HAP-1 (cell line): Measurements from ENCODE around the gene LRP11.
A peak's percentile ranks its signal among the peaks of the same experiment; 100 is the strongest.
"Not testable (repeated sequence)": the region's sequence is repeated elsewhere in the genome, so short reads cannot be mapped to it uniquely, and the experiment has no call there.

Source experiments
- DNase-seq, 2 experiments: peaks; one replicate each; pipeline ENCODE4 v3.0.0-alpha.2; 2016 to 2020; ENCODE audit warnings: low spot score in 2 of 2
- H3K27me3 ChIP-seq: fragments of 250-450 bp; sonication (Bioruptor Pico); 2 replicates; pipeline ENCODE4 v1.5.1; 2020; ENCODE audit warnings: low read depth, mild to moderate bottlenecking, moderate library complexity
- H3K36me3 ChIP-seq: fragments of 250-450 bp; sonication (Bioruptor Pico); replicated peaks from 2 replicates; pipeline ENCODE4 v1.5.1; 2020; ENCODE audit warnings: mild to moderate bottlenecking
- H3K4me1 ChIP-seq: fragments of 250-450 bp; sonication (Bioruptor Pico); 2 replicates; pipeline ENCODE4 v1.5.1; 2020; ENCODE audit warnings: mild to moderate bottlenecking
- H3K4me3 ChIP-seq: fragments of 250-450 bp; sonication (Bioruptor Pico); 2 replicates; pipeline ENCODE4 v1.5.1; 2020; ENCODE audit warnings: mild to moderate bottlenecking, moderate library complexity
- H3K9me3 ChIP-seq: fragments of 250-450 bp; sonication (Bioruptor Pico); 2 replicates; pipeline ENCODE4 v1.5.1; 2020; ENCODE audit warnings: mild to moderate bottlenecking, moderate library complexity
- in situ Hi-C: fragments of 300-500 bp; cut with MboI; formaldehyde crosslinking; loops from 3 replicates; pipeline ENCODE4 v1.14.3; 2020; ENCODE audit warnings: low sequenced_read_pairs, inconsistent platforms, mixed read lengths

The LRP11 gene

DNA sequence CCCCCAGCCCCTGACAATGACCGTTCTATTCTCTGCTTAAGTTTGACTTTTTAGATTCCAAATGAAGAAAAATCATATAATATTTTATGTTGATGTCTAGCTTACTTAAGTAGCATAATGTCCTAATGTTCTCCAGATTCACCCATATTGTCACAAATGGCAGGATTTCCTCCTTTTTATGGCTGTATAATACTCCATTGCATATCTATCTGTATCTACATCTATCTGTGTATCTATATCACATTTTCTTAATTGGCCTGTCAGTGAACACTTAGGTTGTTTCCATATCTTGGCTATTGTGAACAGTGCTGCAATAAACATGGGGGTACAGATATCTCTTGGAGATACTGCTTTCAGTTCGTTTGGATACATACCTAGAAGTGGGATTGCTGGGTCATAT, 7.0 kb upstream of the LRP11 start:
- in situ Hi-C loops = no loop called here
- no peaks in the 10 kb centered on the region; the same call in none of the 2 replicates for H3K27me3 ChIP-seq

DNA sequence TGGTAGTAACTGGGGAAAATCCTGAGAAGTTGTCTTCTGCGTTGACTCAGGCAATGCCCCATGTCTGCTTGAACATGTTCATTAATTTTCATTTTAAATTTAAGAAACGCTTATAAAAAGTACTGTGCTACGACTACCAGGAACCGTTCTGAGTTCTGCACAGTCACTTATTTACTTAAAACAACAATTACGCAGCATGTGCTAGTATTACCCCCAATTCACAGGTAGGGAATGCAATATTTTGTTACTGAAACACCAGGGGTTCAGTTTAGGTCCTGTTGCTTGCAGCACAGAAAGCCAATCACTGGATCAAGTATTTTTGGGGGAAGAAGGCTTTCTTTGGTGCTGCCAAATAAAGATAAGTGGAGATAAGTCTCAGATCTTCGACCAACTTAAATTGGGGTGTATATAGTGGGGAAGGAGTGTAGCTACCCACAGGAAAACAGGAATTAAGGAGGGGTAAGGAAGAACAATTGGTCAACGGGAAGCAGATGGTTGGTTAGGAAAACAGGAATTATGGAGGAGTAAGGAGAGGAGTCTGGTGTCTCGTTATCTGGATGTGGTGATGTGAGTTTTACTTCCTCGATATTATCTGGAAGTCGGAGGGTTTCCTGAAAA, 5.2 kb upstream of the LRP11 start:
- in situ Hi-C loops = no loop called here

More for the DNA sequence above, 7.0 kb upstream of the LRP11 start:
- H3K9me3 ChIP-seq = 0 out of 2 replicates have a peak, but pooled peaks cover 3% of the 10 kb centered on the region
- DNase-seq = no peak
- H3K4me3 ChIP-seq = no peak overlapping the region
- peaks cover 2% of the 10 kb centered on the region; the same call in 1 of the 2 replicates for H3K4me1 ChIP-seq
- H3K36me3 ChIP-seq = no peaks in the 10 kb centered on the region

DNA sequence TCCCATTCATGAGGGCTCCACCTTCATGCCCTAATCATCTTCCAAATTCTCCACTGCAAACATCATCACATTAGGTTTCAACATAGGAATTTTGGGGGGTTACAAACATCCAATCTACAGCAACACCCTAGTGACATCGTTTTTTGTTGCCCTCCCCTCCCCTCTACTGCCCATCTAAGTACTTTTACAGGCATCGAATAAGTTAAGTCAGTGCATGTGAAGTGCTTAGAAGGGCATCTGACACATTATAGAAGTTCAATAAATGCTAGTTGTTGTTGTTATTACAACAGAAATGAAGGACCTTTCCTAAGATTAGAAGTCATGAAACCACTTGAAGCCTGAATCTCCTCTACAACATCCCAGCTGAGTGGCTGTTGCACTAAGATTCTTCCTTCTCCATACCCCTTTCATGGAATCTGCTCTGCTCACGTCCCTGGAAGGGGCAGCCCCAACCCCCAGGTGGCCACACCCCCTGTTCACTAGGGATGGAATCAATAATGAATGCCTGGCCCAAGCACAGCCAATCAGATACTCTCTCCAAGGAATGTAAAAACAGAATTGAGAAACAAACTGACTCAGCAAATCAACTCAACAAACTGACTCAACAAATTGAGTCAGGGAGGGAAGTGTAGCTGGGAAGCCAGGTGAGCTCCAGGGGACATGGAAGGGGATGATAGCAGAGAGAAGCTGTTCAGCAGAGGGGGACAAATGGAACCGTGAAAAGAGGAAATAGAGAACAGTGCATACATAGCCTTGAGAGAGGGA, 3.9 kb upstream of the LRP11 start:
- peaks cover 2% of the 10 kb centered on the region for H3K4me1 ChIP-seq
- H3K36me3 ChIP-seq = no peaks in the 10 kb centered on the region
- H3K4me3 ChIP-seq = no peak overlapping the region
- peak in 1 of 2 experiments; percentile 35 for DNase-seq
- no peaks in the 10 kb centered on the region; the same call in 1 of the 2 replicates for H3K27me3 ChIP-seq
- in situ Hi-C loops = no loop called here
- 0 out of 2 replicates have a peak, but pooled peaks cover 3% of the 10 kb centered on the region for H3K9me3 ChIP-seq

More for the DNA sequence above, 5.2 kb upstream of the LRP11 start:
- H3K36me3 ChIP-seq = no peaks in the 10 kb centered on the region
- peaks cover 2% of the 10 kb centered on the region for H3K4me1 ChIP-seq
- no peak overlapping the region for H3K4me3 ChIP-seq
- no peaks in the 10 kb centered on the region; the same call in 1 of the 2 replicates for H3K27me3 ChIP-seq
- H3K9me3 ChIP-seq = 0 out of 2 replicates have a peak, but pooled peaks cover 3% of the 10 kb centered on the region
- no peak for DNase-seq

DNA sequence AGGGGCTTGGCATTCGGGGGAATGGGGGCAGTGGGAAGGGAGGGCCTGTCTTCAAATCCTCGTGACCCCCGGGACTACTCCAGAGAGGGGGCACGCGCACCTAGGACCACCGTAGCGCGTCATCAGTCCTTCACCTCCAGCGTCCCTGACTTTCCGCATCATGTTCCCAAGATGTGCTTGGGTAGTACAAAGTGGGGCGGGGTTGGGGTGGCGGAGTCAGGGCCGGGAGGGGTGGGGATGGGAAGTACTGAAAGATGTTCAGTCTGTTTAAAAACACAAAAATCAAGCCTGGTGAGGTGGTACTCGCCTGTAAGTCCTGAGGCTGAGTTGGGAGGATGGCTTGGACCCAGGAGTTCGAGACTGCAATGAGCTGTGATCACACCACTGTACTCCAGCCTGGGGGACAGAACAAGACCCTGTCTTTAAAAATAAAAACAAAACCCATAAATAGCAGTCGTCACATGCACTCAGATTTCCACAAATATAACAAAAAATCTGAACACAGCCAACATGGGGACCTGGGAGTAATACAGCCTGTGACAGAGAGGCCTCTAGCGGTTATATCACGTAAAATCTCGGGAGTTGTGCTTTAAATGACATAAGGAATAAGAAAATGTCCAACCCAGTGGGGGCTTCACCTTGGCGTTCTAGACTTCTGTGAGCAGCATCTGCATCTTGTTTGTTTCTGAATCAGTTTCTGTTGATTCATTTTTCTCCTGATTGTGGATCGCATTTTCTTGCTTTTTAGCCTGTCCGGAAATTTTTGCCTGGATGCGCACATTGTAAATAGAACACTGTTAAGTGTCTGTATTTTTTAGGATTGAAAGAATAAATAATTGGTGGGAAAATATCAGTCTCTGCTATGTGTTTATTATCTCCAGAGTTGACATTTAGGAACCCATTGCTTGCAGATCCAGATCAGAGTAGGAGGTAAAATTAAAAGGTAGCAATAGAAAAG, 698 bp upstream of the LRP11 start:
- peak; percentile 58 to 68 for DNase-seq
- in situ Hi-C loops = no loop called here
- peaks cover 6% of the 10 kb centered on the region for H3K4me1 ChIP-seq
- peak overlapping the region; percentile 48 for H3K4me3 ChIP-seq
- no peaks in the 10 kb centered on the region for H3K9me3 ChIP-seq
- H3K27me3 ChIP-seq = no peaks in the 10 kb centered on the region
- H3K36me3 ChIP-seq = 0 out of 2 replicates have a peak, but pooled peaks cover 2% of the 10 kb centered on the region

DNA sequence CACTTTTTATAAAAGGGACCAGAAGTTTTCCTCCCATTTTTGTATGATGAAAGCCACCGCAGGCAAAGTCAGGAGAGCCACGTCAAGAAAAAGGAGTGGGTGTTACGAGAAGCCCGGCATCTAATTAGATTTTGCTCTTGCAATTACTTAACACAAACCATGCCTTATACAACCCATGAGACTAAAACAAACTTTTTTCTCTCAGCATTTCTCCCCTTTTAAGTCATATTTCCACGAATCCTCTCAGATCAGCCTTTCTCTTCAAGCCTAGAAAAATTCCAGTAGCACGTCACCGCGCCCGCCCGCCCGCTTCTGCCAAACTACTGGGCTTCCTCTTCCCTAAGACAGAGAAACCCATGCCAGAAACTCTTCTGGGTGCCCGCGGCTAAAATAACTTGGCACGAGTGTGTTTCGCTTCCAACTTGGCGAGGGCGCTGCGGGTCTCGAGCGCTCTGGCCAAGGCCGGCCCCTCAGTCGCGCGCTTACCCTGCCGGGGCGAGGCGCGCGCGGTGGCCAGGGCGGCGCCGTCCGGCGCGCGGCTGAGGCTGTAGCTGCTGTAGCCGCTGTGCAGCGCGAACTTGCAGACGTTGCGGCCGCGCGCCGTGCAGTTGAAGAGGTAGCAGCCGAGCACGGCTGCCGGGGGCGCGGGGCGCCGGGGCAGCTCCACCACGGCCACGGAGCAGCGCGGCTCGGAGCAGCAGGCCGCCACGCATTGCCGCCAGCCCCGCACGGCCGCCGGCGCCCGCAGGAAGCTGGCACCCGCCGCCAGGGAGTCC, 1.0 kb downstream of the LRP11 start:
- no peaks in the 10 kb centered on the region for H3K27me3 ChIP-seq
- in situ Hi-C loops = no loop called here
- 0 out of 2 replicates have a peak, but pooled peaks cover 2% of the 10 kb centered on the region for H3K36me3 ChIP-seq
- H3K4me1 ChIP-seq = peaks cover 9% of the 10 kb centered on the region
- DNase-seq = peak; percentile 28 to 68
- peak overlapping the region; percentile 48 for H3K4me3 ChIP-seq
- H3K9me3 ChIP-seq = no peaks in the 10 kb centered on the region

DNA sequence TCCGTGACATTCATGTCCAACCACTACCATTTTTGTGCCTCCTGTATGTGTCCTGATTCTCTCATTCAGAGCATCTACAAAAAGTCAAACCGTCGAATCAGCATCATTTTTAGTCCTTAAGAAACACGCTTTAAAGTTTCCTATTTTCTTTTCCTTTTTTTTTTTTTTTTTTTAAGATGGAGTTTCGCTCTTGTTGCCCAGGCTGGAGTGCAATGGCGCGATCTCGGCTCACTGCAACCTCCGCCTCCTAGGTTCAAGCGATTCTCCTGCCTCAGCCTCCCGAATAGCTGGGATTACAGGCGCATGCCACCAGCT, 1.8 kb downstream of the LRP11 start:
- H3K27me3 ChIP-seq, in situ Hi-C loops, H3K4me1 ChIP-seq, H3K9me3 ChIP-seq, H3K36me3 ChIP-seq, DNase-seq: not testable (repeated sequence)
- peak overlapping the region; percentile 48 for H3K4me3 ChIP-seq

DNA sequence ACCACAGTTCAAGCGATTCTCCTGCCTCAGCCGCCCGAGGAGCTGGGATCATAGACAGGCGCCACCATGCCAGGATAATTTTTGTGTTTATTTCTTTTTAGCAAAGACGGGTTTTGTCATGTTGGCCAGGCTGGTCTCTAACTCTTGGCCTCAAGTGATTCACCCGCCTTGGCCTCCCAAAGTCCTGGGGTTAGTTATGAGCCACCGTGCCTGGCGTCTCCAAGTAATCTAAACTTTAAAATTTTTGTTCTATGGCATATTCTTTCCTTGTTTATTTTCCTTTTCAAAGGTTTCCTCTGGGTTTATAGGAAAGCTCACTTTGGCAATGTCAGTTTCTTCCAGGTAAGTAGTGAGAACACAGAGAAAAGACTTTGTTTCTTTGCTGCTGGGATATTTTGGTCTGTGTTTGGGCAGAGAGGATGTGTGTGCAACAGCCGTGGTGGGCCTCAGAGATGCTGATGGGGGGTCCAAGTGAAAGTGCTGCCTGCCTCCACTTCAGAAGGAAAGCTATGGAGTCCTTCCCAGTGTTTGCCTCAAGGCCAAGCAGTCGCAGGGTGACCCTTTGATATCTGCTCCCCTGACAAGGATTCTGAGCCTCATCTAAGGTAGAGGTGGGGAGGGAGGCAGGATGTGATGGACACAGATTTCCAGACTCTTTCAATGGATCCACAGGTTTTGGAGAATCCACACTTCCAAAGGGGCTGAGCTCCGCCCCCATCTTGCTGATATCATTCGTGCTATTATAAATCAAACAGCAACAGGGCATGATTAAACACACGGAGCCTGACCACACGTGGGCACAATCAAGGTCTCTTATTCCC, 2.3 kb downstream of the LRP11 start:
- H3K9me3 ChIP-seq = no peaks in the 10 kb centered on the region
- no peaks in the 10 kb centered on the region for H3K27me3 ChIP-seq
- H3K4me1 ChIP-seq = peaks cover 7% of the 10 kb centered on the region
- no peak overlapping the region for H3K4me3 ChIP-seq
- 0 out of 2 replicates have a peak, but pooled peaks cover 2% of the 10 kb centered on the region for H3K36me3 ChIP-seq
- in situ Hi-C loops = no loop called here
- no peak for DNase-seq

DNA sequence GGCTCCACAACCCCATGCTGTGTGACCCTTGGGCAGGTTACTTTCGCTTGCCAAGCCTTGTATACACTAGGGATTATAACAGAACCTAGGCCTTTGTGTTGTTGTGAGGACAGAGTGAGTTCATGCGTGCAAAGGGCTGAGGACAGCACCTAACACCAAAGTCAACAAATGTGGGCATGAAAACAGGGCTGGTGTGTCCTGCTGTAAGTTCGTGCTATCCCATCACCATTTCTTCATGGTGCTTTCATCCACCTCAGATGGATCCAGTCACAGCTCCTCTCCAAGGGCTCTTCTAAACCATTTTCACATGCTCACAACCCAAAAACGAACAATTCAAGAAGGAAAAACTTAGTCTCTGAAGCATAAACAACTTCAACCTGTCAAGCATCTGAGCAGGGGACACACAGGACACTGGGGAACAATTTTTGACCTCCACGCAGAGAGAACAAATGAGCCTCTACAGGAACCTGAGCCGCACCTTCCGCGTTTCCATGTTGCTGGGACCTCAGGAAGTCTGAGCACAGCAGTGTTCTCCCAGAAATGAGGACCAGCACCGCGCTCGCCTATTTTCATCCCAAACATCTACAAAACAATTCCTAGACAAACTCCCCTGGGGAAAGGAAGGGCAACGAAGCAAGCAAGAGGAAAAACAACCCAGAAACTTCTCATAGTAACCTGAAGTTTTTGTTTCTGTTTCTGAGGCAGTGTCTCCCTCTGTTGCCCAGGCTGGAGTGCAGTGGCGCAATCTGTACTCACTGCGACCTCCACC, 3.1 kb downstream of the LRP11 start:
- H3K9me3 ChIP-seq = no peaks in the 10 kb centered on the region
- 0 out of 2 replicates have a peak, but pooled peaks cover 2% of the 10 kb centered on the region for H3K36me3 ChIP-seq
- H3K27me3 ChIP-seq = no peaks in the 10 kb centered on the region
- no peak for DNase-seq
- H3K4me1 ChIP-seq = peaks cover 13% of the 10 kb centered on the region
- in situ Hi-C loops = no loop called here
- H3K4me3 ChIP-seq = no peak overlapping the region

DNA sequence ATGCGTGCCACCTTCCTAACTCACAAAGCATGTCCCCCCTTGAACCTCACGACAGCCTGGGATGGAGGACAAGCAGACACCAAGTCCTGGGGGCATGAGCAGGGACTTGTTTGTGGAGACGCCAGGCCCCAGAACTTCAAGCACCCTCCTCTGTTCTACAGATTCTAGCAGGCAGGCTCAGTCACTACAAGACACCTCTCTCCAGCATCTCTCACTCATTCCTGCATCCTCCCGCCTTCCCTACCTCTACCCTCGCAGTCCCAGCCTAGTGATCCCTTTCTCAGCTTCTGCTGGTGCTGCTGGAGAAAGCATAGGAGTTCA, 3.7 kb downstream of the LRP11 start:
- Histone ChIP-seq H3K27me3 (no peaks in the 10 kb centered on the region), H3K4me1 (peaks cover 18% of the 10 kb centered on the region), H3K9me3 (no peaks in the 10 kb centered on the region), H3K4me3 (no peak overlapping the region), H3K36me3 (0 out of 2 replicates have a peak, but pooled peaks cover 2% of the 10 kb centered on the region)
- no peak for DNase-seq
- in situ Hi-C loops = no loop called here

DNA sequence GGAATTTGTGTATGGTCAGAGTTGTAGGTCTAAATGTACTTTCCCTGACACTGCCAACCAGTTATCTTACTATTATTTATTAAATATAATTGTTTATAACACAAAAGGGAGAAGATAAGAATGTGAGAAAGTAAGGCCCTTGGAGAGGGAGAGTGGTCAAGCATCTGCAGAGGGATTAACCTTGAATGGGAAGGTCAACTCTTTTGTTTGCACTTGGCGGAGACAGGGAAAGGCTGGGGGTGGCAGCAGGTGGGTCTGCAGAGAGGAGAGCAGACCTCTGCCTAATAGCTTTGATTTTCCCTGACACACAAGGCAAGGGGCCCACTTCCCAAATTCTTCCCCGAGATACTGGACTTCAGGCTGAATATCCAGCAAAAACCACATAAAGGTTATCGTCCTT, 4.2 kb downstream of the LRP11 start:
- Histone ChIP-seq H3K4me3 (no peak overlapping the region), H3K36me3 (0 out of 2 replicates have a peak, but pooled peaks cover 2% of the 10 kb centered on the region), H3K4me1 (peaks cover 18% of the 10 kb centered on the region), H3K9me3 (no peaks in the 10 kb centered on the region), H3K27me3 (no peaks in the 10 kb centered on the region)
- in situ Hi-C loops = no loop called here
- DNase-seq = no peak

DNA sequence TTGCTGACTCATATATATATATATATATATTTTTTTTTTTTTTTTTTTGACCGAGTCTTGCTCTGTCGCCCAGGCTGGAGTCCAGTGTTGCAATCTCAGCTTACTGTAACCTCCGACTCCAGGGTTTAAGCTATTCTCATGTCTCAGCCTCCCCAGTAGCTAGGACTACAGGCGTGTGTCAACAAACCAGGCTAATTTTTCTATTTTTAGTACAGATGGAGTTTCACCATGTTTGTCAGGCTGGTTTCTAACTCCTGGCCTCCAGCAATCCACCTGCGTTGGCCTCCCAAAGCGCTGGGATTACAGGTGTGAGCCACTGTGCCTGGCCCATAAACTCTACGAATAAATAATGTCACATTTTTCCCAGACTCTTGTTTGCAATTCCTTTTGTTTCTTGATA, 4.8 kb downstream of the LRP11 start:
- in situ Hi-C loops = no loop called here
- no peaks in the 10 kb centered on the region for H3K9me3 ChIP-seq
- H3K27me3 ChIP-seq = no peaks in the 10 kb centered on the region
- H3K4me1 ChIP-seq = peaks cover 18% of the 10 kb centered on the region
- H3K36me3 ChIP-seq = 0 out of 2 replicates have a peak, but pooled peaks cover 2% of the 10 kb centered on the region
- no peak overlapping the region for H3K4me3 ChIP-seq
- DNase-seq = no peak

DNA sequence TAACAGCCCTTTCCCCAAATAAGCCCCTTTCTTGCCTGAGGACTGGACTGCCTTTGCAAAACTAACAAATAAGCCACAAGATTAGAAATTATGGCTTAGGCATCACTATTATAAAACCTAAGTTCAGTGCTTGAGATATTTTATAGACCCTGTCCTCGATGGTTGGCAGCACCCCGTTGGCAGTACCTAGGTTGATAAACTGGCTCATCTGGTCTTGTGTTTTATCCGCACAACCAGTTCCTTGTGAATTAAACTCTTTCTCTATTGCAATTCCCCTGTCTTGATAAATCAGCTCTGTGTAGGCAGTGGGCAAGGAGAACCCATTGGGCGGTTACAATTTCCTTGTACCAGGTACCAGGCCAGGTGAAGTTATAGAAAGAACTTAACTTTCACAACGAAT, 6.6 kb downstream of the LRP11 start:
- in situ Hi-C loops = no loop called here
- Histone ChIP-seq H3K4me1 (peaks cover 18% of the 10 kb centered on the region), H3K4me3 (no peak overlapping the region), H3K27me3 (no peaks in the 10 kb centered on the region), H3K36me3 (0 out of 2 replicates have a peak, but pooled peaks cover 2% of the 10 kb centered on the region), H3K9me3 (no peaks in the 10 kb centered on the region)
- DNase-seq = no peak
